Stimulated activated CD8-positive, alpha-beta memory T cell treated with anti-CD3 and anti-CD28 coated beads, Interleukin-12 subunit alpha, Interleukin-12 subunit beta, amount 100 ng/mL, for 24 hours (primary cell): ENCODE measurements around the gene ACAA1.
"Not testable (repeated sequence)": the region's sequence is repeated elsewhere in the genome, so short reads cannot be mapped to it uniquely, and the experiment has no call there.

ENCODE experiments used
- DNase-seq: peaks from one replicate; pipeline ENCODE4 v3.0.0-alpha.2; 2020; ENCODE audit errors: extremely low read depth

Gene ACAA1

GRCh38 chr3:38135621-38136277, 1.2 kb downstream of the ACAA1 start:
- not testable (repeated sequence) for DNase-seq

GRCh38 chr3:38134517-38135143, 2.3 kb downstream of the ACAA1 start:
- DNase-seq = not testable (repeated sequence)

- DNase-seq = no peak
Measured at GRCh38 chr3:38133557-38134405, 3.1 kb downstream of the ACAA1 start.

GRCh38 chr3:38133209-38133556, 3.7 kb downstream of the ACAA1 start:
- DNase-seq = no peak

GRCh38 chr3:38131621-38132369, 5.1 kb downstream of the ACAA1 start:
- DNase-seq = no peak

GRCh38 chr3:38130631-38131065, 6.3 kb downstream of the ACAA1 start:
- DNase-seq = no peak

- DNase-seq = no peak
Measured at GRCh38 chr3:38129058-38129457, 7.9 kb downstream of the ACAA1 start.

GRCh38 chr3:38128303-38128655, 8.6 kb downstream of the ACAA1 start:
- DNase-seq = no peak

- DNase-seq = no peak
Measured at GRCh38 chr3:38127611-38128302, 9.2 kb downstream of the ACAA1 start.

GRCh38 chr3:38126121-38126892, 10.6 kb downstream of the ACAA1 start:
- no peak for DNase-seq

GRCh38 chr3:38125305-38126120, 11.4 kb downstream of the ACAA1 start:
- DNase-seq = no peak

GRCh38 chr3:38124324-38125122, 12.4 kb downstream of the ACAA1 start:
- DNase-seq = no peak

GRCh38 chr3:38122712-38123290, 14.1 kb downstream of the ACAA1 start:
- DNase-seq = no peak

- DNase-seq = no peak
Measured at GRCh38 chr3:38121832-38122461, 15.0 kb downstream of the ACAA1 start.

- no peak for DNase-seq
Measured at GRCh38 chr3:38121451-38121831, 15.5 kb downstream of the ACAA1 start.

GRCh38 chr3:38120693-38121450, 16.1 kb downstream of the ACAA1 start:
- DNase-seq = no peak
